Body of pancreas (tissue), 4 donors: Measurements from ENCODE around the gene ARHGAP6.

Source experiments
- CTCF ChIP-seq, 7 experiments: fragments of 450-650 bp in 4 of 7; fragments of 200-600 bp in 3 of 7; sonication (generic) in 3 of 7; IDR thresholded peaks; one replicate each; pipeline ENCODE4 v1.5.1; 2016 to 2019; ENCODE audit warnings: antibody characterized with exemption in 7 of 7
- POLR2A ChIP-seq, 3 donors: fragments of 450-650 bp; IDR thresholded peaks; one replicate each; pipeline ENCODE4 v1.6.1; 2016; ENCODE audit warnings: antibody characterized with exemption in 3 of 3, mild to moderate bottlenecking in 2 of 3

- TF ChIP-seq CTCF (IDR thresholded peaks at IDR 0.05) (no peak), POLR2A (IDR thresholded peaks at IDR 0.05) (no peak)
Observed at GRCh38 chrX:11406109-11406765, 259.5 kb downstream of the ARHGAP6 start.
